CD14-positive monocyte (primary cell): Measurements from ENCODE around the gene NOX1. TPM values are rescaled to one million over a fixed set of nuclear protein-coding genes. Genes with fewer than 3 reads are reported as not detected.

ENCODE experiments used
- DNase-seq, 3 donors: peaks; one replicate each; pipeline ENCODE4 v3.0.0-alpha.2; 2011 to 2022
- H2AFZ ChIP-seq: 2 replicates; pipeline ENCODE4 v1.6.0; 2012; ENCODE audit warnings: mild to moderate bottlenecking, low read depth, low read length, inconsistent platforms; ENCODE audit not compliant: insufficient read depth, poor library complexity, severe bottlenecking
- H3K27ac ChIP-seq, 2 donors: 1 replicate in 1 of 2; 2 replicates in 1 of 2; pipeline ENCODE4 v1.5.1; 2012 to 2013; ENCODE audit warnings: low read length in 2 of 2, control low read depth in 1 of 2, inconsistent platforms in 1 of 2, low read depth in 1 of 2, mild to moderate bottlenecking in 1 of 2
- H3K27me3 ChIP-seq, 2 donors: one replicate each; pipeline versions ENCODE4 v1.6.0 to v1.6.1; 2011 to 2013; ENCODE audit warnings: low read length in 2 of 2; ENCODE audit not compliant: control insufficient read depth in 2 of 2, insufficient read depth in 2 of 2
- H3K36me3 ChIP-seq, 2 donors: replicated peaks in 1 of 2; 1 replicate in 1 of 2; 2 replicates in 1 of 2; pipeline versions ENCODE4 v1.5.1 to v1.6.1; 2012 to 2013; ENCODE audit warnings: low read length in 2 of 2, control low read depth in 1 of 2, inconsistent platforms in 1 of 2, mild to moderate bottlenecking in 1 of 2; ENCODE audit not compliant: insufficient read depth in 2 of 2, control insufficient read depth in 1 of 2
- H3K4me1 ChIP-seq, 2 donors: 1 replicate in 1 of 2; 2 replicates in 1 of 2; pipeline versions ENCODE4 v1.5.1 to v1.6.1; 2012 to 2013; ENCODE audit warnings: low read length in 2 of 2, control low read depth in 1 of 2, inconsistent platforms in 1 of 2, mild to moderate bottlenecking in 1 of 2, moderate library complexity in 1 of 2; ENCODE audit not compliant: insufficient read depth in 2 of 2, control insufficient read depth in 1 of 2
- H3K4me2 ChIP-seq: replicated peaks from 2 replicates; pipeline ENCODE3; 2012; ENCODE audit warnings: low read length, moderate library complexity, mild to moderate bottlenecking; ENCODE audit not compliant: poor library complexity, severe bottlenecking; ENCODE audit errors: extremely low read depth
- H3K4me3 ChIP-seq, 3 experiments: fragments of 200-600 bp in 1 of 3; sonication (generic) in 1 of 3; replicated peaks in 1 of 3; 1 replicate in 2 of 3; 2 replicates in 1 of 3; pipeline ENCODE4 v1.5.1; 2011 to 2013; ENCODE audit warnings: low read length in 3 of 3, mild to moderate bottlenecking in 3 of 3, control low read depth in 2 of 3, low read depth in 2 of 3, inconsistent platforms in 1 of 3, moderate library complexity in 1 of 3
- H3K79me2 ChIP-seq: 2 replicates; pipeline ENCODE4 v1.6.0; 2012; ENCODE audit warnings: mild to moderate bottlenecking, control low read depth, inconsistent platforms, low read length, moderate library complexity; ENCODE audit not compliant: insufficient read depth
- H3K9ac ChIP-seq: 2 replicates; pipeline ENCODE4 v1.6.0; 2017; ENCODE audit warnings: low read length, mild to moderate bottlenecking; ENCODE audit not compliant: insufficient read depth, poor library complexity, severe bottlenecking
- H3K9me3 ChIP-seq, 2 donors: replicated peaks in 1 of 2; 1 replicate in 1 of 2; 2 replicates in 1 of 2; pipeline versions ENCODE4 v1.5.1 to v1.6.1; 2012 to 2013; ENCODE audit warnings: low read length in 2 of 2, control low read depth in 1 of 2; ENCODE audit not compliant: control insufficient read depth in 1 of 2, insufficient read depth in 1 of 2
- H4K20me1 ChIP-seq: 2 replicates; pipeline ENCODE4 v1.6.0; 2012; ENCODE audit warnings: mild to moderate bottlenecking, low read length, control low read depth, moderate library complexity; ENCODE audit not compliant: insufficient read depth
- H3K27ac Mint-ChIP-seq, 7 donors: one replicate each; pipeline ENCODE4 v1.8.0; 2020; ENCODE audit warnings: mild to moderate bottlenecking in 7 of 7, mixed read lengths in 7 of 7, moderate library complexity in 6 of 7, inconsistent platforms in 2 of 7
- H3K27me3 Mint-ChIP-seq, 3 donors: one replicate each; pipeline ENCODE4 v1.8.0; 2021 to 2022; ENCODE audit warnings: low read depth in 3 of 3, mild to moderate bottlenecking in 3 of 3, mixed read lengths in 3 of 3, moderate library complexity in 3 of 3, inconsistent platforms in 1 of 3
- H3K36me3 Mint-ChIP-seq, 2 donors: one replicate each; pipeline ENCODE4 v1.8.0; 2020; ENCODE audit warnings: mixed read lengths in 2 of 2, inconsistent platforms in 1 of 2, mild to moderate bottlenecking in 1 of 2
- H3K4me1 Mint-ChIP-seq: one replicate; pipeline ENCODE4 v1.8.0; 2020; ENCODE audit warnings: mild to moderate bottlenecking, mixed read lengths
- H3K4me3 Mint-ChIP-seq, 2 donors: one replicate each; pipeline ENCODE4 v1.8.0; 2020; ENCODE audit warnings: mild to moderate bottlenecking in 2 of 2, mixed read lengths in 2 of 2, moderate library complexity in 1 of 2
- H3K9me3 Mint-ChIP-seq, 7 donors: one replicate each; pipeline ENCODE4 v1.8.0; 2020 to 2022; ENCODE audit warnings: mixed read lengths in 7 of 7, mild to moderate bottlenecking in 6 of 7, moderate library complexity in 6 of 7, inconsistent platforms in 2 of 7
- CTCF ChIP-seq: fragments of 200-600 bp; IDR thresholded peaks from one replicate; pipeline ENCODE4 v1.8.0; 2022; ENCODE audit warnings: antibody characterized with exemption, mild to moderate bottlenecking
- WGBS: methylation state at CpG from one replicate; pipeline ENCODE4 v1.1.5; 2013; ENCODE audit warnings: missing lambda C conversion rate; ENCODE audit not compliant: insufficient coverage; 5-methylcytosine and 5-hydroxymethylcytosine counted together
- intact Hi-C, 2 donors: fragments of 100-400 bp; cut with micrococcal nuclease; formaldehyde crosslinking; loops; one replicate each; pipeline versions ENCODE4 v1.15.0 to v1.15.1; 2023
- polyA plus RNA-seq, 3 donors: library from polyadenylated mRNA; depleted of rRNA in 1 of 3; unstranded in 2 of 3; stranded (reverse) in 1 of 3; fragments of 300-500 nt in 2 of 3; fragments of >200 nt in 1 of 3; fragmentation: Illumina TruSeq in 2 of 3; gene quantifications; 1 replicate in 2 of 3; 2 replicates in 1 of 3; pipeline ENCODE4 v1.2.3, GENCODE V29; 2012 to 2021

NOX1 gene
- polyA plus RNA-seq, 3 donors, result not detected

- Mint-ChIP-seq H3K27ac (no peak overlapping the region), H3K9me3 (peaks cover 0 to 7% (median 4%) of the 10 kb centered on the region in 7 donors), H3K36me3 (no peaks in the 10 kb centered on the region), H3K27me3 (peaks cover 2 to 7% (median 2%) of the 10 kb centered on the region in 3 donors), H3K4me1 (no peaks in the 10 kb centered on the region), H3K4me3 (no peak overlapping the region)
- Histone ChIP-seq H3K79me2 (no peaks in the 10 kb centered on the region), H3K27me3 (no peaks in the 10 kb centered on the region), H4K20me1 (no peaks in the 10 kb centered on the region), H3K36me3 (no peaks in the 10 kb centered on the region), H3K4me1 (no peaks in the 10 kb centered on the region), H3K4me2 (no peak overlapping the region), H3K4me3 (no peak overlapping the region), H3K9me3 (no peaks in the 10 kb centered on the region), H3K9ac (no peak overlapping the region), H2AFZ (no peak overlapping the region), H3K27ac (no peak overlapping the region)
- intact Hi-C loops, result no loop called here
- TF ChIP-seq CTCF, result no peak
- no peak for DNase-seq
Observed at GRCh38 chrX:100905620-100906019, 31.5 kb upstream of the NOX1 start.

- no peak overlapping the region for H3K27ac ChIP-seq
- no peak overlapping the region for H3K27ac Mint-ChIP-seq
- H3K4me3 Mint-ChIP-seq, result no peak overlapping the region
- peaks cover 2 to 7% (median 3%) of the 10 kb centered on the region in 3 donors for H3K27me3 Mint-ChIP-seq
- no peak overlapping the region for H3K4me3 ChIP-seq
- no peak for TF ChIP-seq CTCF
- no peak for DNase-seq
- 100% methylated on average over 1 of the region's 2 CpGs for WGBS
- H2AFZ ChIP-seq, result no peak overlapping the region
- H3K36me3 Mint-ChIP-seq, result no peaks in the 10 kb centered on the region
- peaks cover 0 to 6% (median 4%) of the 10 kb centered on the region in 7 donors for H3K9me3 Mint-ChIP-seq
- H3K27me3 ChIP-seq, result no peaks in the 10 kb centered on the region
- H3K79me2 ChIP-seq, result no peaks in the 10 kb centered on the region
- H3K4me2 ChIP-seq, result no peak overlapping the region
- H3K9ac ChIP-seq, result no peak overlapping the region
- no peaks in the 10 kb centered on the region for H3K4me1 Mint-ChIP-seq
- intact Hi-C loops, result no loop called here
- no peaks in the 10 kb centered on the region for H3K4me1 ChIP-seq
- H4K20me1 ChIP-seq, result no peaks in the 10 kb centered on the region
- H3K9me3 ChIP-seq, result no peaks in the 10 kb centered on the region
- no peaks in the 10 kb centered on the region for H3K36me3 ChIP-seq
Observed at GRCh38 chrX:100904433-100904832, 30.3 kb upstream of the NOX1 start.
